ENCODE measurements around the gene ABI2.

Gene ABI2

GRCh38 chr2:203484266-203485112, 156.3 kb downstream of the ABI2 start:
- no peak for DNase-seq

- DNase-seq, result no peak
Measured at GRCh38 chr2:203489531-203489930, 161.3 kb downstream of the ABI2 start.

GRCh38 chr2:203490391-203490790, 162.2 kb downstream of the ABI2 start:
- DNase-seq, result no peak

- no peak for DNase-seq
Measured at GRCh38 chr2:203492965-203493364, 164.8 kb downstream of the ABI2 start.
